BLaER1 treated with 17β-estradiol and CSF1 and Interleukin-3, amounts not matched to agents 10 nM and 100 nM (cell line): Measurements from ENCODE around the gene NEK1.

Experiments
- H3K27ac ChIP-seq, 11 experiments: shearing (Covaris generic); formaldehyde crosslinking; 2 replicates each; pipeline ENCODE4 v1.8.1; 2022
- H3K27me3 ChIP-seq, 11 experiments: shearing (Covaris generic); formaldehyde crosslinking; 2 replicates each; pipeline ENCODE4 v1.8.1; 2022
- H3K36me3 ChIP-seq, 11 experiments: shearing (Covaris generic); formaldehyde crosslinking; 2 replicates each; pipeline ENCODE4 v1.8.1; 2022
- H3K4me1 ChIP-seq, 10 experiments: shearing (Covaris generic); formaldehyde crosslinking; 2 replicates each; pipeline ENCODE4 v1.8.1; 2022
- H3K4me2 ChIP-seq, 11 experiments: shearing (Covaris generic); formaldehyde crosslinking; 2 replicates each; pipeline ENCODE4 v1.8.1; 2022
- H3K4me3 ChIP-seq, 10 experiments: shearing (Covaris generic); formaldehyde crosslinking; 2 replicates each; pipeline ENCODE4 v1.8.1; 2022
- H3K9ac ChIP-seq, 11 experiments: shearing (Covaris generic); formaldehyde crosslinking; 2 replicates each; pipeline ENCODE4 v1.8.1; 2022
- H3K9me3 ChIP-seq, 11 experiments: shearing (Covaris generic); formaldehyde crosslinking; replicated peaks in 1 of 11; 2 replicates each; pipeline ENCODE4 v1.8.1; 2022
- H4K20me1 ChIP-seq, 11 experiments: shearing (Covaris generic); formaldehyde crosslinking; 2 replicates each; pipeline ENCODE4 v1.8.1; 2022
- Cebpa-rat ChIP-seq, 11 experiments: shearing (Covaris generic); IDR thresholded peaks; 2 replicates each; pipeline ENCODE4 v1.8.1; 2022

The NEK1 gene

DNA sequence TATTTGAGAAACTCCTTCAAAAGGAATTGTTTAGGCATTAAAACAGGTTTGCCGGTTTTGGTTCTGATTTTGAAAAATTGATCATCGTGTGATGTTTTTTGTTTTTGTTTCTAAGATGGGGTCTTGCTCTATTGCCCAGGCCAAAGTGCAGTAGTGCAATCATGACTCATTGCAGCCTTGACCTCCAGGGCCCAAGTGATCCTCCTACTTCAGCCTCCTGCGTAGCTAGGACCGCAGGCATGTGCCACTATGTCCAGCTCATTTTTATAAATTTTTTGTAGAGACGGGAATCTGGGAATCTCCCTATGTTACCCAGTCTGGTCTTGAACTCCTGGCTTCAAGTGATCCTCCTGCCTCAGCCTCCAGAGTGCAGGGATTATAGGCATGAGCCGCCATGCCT is 43.0 kb upstream of the NEK1 start:
- Histone ChIP-seq H3K27ac (no peak overlapping the region), H3K4me1 (peaks cover 3 to 12% (median 7%) of the 10 kb centered on the region in 10 experiments; a peak in 15 of 20 replicates), H3K9me3 (0 out of 22 replicates have a peak, but pooled peaks cover 0 to 3% (median 0%) of the 10 kb centered on the region in 11 experiments), H3K36me3 (peaks cover 0 to 20% (median 10%) of the 10 kb centered on the region in 11 experiments; a peak in 14 of 22 replicates), H4K20me1 (peaks cover 0 to 45% (median 7%) of the 10 kb centered on the region in 11 experiments; a peak in 8 of 22 replicates), H3K9ac (no peak overlapping the region), H3K27me3 (peaks cover 0 to 20% (median 11%) of the 10 kb centered on the region in 11 experiments; a peak in 19 of 22 replicates), H3K4me3 (no peak overlapping the region), H3K4me2 (no peak overlapping the region)
- TF ChIP-seq Cebpa-rat (IDR thresholded peaks at IDR 0.05), result no peak

DNA sequence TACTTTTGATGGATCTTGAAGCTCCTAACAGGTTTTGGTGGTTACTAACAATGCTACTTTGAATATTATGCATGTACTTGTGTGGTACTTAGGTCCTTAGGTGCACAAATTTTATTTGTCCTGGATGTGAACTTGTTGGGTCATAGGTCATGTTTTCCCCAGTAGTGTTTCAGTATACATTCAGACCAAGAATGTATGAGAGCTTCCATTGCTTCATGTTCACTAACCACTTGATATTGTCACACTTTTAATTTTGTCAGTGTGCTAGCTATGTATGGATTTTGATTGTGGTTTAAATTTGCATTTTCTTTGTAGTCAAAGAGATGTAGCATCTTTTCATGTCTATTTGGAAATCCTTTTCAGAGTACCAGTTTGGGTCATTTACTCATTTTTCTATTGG is 40.2 kb upstream of the NEK1 start:
- peaks cover 0 to 38% (median 0%) of the 10 kb centered on the region in 11 experiments; a peak in 7 of 22 replicates for H4K20me1 ChIP-seq
- no peaks in the 10 kb centered on the region for H3K27me3 ChIP-seq
- no peak overlapping the region for H3K4me2 ChIP-seq
- no peak overlapping the region for H3K9ac ChIP-seq
- H3K4me3 ChIP-seq, result no peak overlapping the region
- no peaks in the 10 kb centered on the region for H3K4me1 ChIP-seq
- peaks cover 0 to 21% (median 11%) of the 10 kb centered on the region in 11 experiments; a peak in 14 of 22 replicates for H3K36me3 ChIP-seq
- no peak overlapping the region for H3K27ac ChIP-seq
- 0 out of 22 replicates have a peak, but pooled peaks cover 0 to 3% (median 0%) of the 10 kb centered on the region in 11 experiments for H3K9me3 ChIP-seq
- no peak for TF ChIP-seq Cebpa-rat (IDR thresholded peaks at IDR 0.05)

GRCh38 chr4:169650227-169650936 is 38.0 kb upstream of the NEK1 start:
- no peak overlapping the region for H3K9ac ChIP-seq
- H3K4me2 ChIP-seq, result no peak overlapping the region
- no peak for TF ChIP-seq Cebpa-rat (IDR thresholded peaks at IDR 0.05)
- H3K36me3 ChIP-seq, result peaks cover under 1 to 32% (median 10%) of the 10 kb centered on the region in 11 experiments; a peak in 16 of 22 replicates
- H3K27me3 ChIP-seq, result no peaks in the 10 kb centered on the region
- no peak overlapping the region for H3K27ac ChIP-seq
- H3K9me3 ChIP-seq, result 0 out of 22 replicates have a peak, but pooled peaks cover 0 to 2% (median 0%) of the 10 kb centered on the region in 11 experiments
- H4K20me1 ChIP-seq, result peaks cover 0 to 26% (median 0%) of the 10 kb centered on the region in 11 experiments; a peak in 4 of 22 replicates
- no peak overlapping the region for H3K4me3 ChIP-seq
- no peaks in the 10 kb centered on the region for H3K4me1 ChIP-seq

- Histone ChIP-seq H3K27me3 (no peaks in the 10 kb centered on the region), H4K20me1 (peaks cover 0 to 25% (median 0%) of the 10 kb centered on the region in 11 experiments; a peak in 3 of 22 replicates), H3K9ac (no peak overlapping the region), H3K4me1 (no peaks in the 10 kb centered on the region), H3K4me2 (no peak overlapping the region), H3K9me3 (no peaks in the 10 kb centered on the region), H3K36me3 (peaks cover 3 to 34% (median 10%) of the 10 kb centered on the region in 11 experiments; a peak in 18 of 22 replicates), H3K4me3 (no peak overlapping the region), H3K27ac (no peak overlapping the region)
- TF ChIP-seq Cebpa-rat (IDR thresholded peaks at IDR 0.05), result no peak
These were observed 37.3 kb upstream of the NEK1 start for GRCh38 chr4:169649545-169650226.

DNA sequence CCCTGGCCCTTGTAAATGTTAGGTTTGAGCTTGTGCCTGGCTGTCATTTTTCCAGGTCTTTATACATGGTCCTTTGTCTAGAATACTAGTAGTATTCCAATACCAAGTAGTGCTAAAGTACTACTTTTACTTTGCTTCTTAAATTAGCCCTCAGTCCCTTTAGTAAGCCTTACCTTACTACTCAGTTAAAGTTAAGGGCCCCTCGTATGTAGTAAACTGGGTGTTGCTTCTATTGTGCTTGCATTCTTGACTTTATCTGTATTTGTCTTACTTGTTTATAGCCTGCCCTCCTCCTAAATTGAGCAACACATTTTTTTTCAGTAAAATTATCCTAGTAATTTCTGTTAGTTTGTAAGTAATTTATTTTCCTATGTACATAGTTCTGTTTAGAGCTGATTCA is 33.2 kb upstream of the NEK1 start:
- peaks cover 0 to 13% (median 0%) of the 10 kb centered on the region in 11 experiments; a peak in 2 of 22 replicates for H4K20me1 ChIP-seq
- TF ChIP-seq Cebpa-rat (IDR thresholded peaks at IDR 0.05), result no peak
- H3K9me3 ChIP-seq, result no peaks in the 10 kb centered on the region
- H3K4me1 ChIP-seq, result no peaks in the 10 kb centered on the region
- H3K27ac ChIP-seq, result no peak overlapping the region
- H3K4me3 ChIP-seq, result no peak overlapping the region
- H3K36me3 ChIP-seq, result peaks cover 12 to 72% (median 36%) of the 10 kb centered on the region in 11 experiments; a peak in 19 of 22 replicates
- H3K4me2 ChIP-seq, result no peak overlapping the region
- no peaks in the 10 kb centered on the region for H3K27me3 ChIP-seq
- H3K9ac ChIP-seq, result no peak overlapping the region

DNA sequence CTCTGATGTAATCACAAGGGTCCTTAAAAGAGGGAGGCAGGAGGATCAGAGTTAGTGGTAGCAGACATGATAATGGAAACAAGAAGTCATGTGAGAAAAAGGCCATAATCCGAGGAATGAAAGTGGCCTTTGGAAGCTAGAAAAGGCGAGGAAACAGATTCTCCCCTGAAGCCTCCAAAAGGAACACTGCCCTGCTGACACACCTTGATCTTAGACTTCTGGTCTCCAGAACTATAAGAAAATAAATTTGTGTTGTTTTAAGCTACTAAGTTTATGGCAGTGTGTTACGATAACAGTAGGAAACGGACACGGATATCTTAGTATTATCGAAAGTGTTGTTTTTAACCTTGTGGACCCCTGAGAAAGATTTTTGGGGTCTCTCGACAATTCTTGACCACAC is 32.4 kb upstream of the NEK1 start:
- no peak for TF ChIP-seq Cebpa-rat (IDR thresholded peaks at IDR 0.05)
- H3K9me3 ChIP-seq, result no peaks in the 10 kb centered on the region
- no peak overlapping the region for H3K9ac ChIP-seq
- no peak overlapping the region for H3K4me2 ChIP-seq
- H3K27ac ChIP-seq, result no peak overlapping the region
- no peak overlapping the region for H3K4me3 ChIP-seq
- H3K4me1 ChIP-seq, result no peaks in the 10 kb centered on the region
- peaks cover 12 to 79% (median 43%) of the 10 kb centered on the region in 11 experiments; a peak in 19 of 22 replicates for H3K36me3 ChIP-seq
- H4K20me1 ChIP-seq, result peaks cover 0 to 10% (median 0%) of the 10 kb centered on the region in 11 experiments; a peak in 2 of 22 replicates
- H3K27me3 ChIP-seq, result no peaks in the 10 kb centered on the region

- H4K20me1 ChIP-seq, result peaks cover 0 to 9% (median 0%) of the 10 kb centered on the region in 11 experiments; a peak in 1 of 22 replicates
- peaks cover 27 to 94% (median 52%) of the 10 kb centered on the region in 11 experiments; a peak in 20 of 22 replicates for H3K36me3 ChIP-seq
- H3K27me3 ChIP-seq, result no peaks in the 10 kb centered on the region
- no peak overlapping the region for H3K4me2 ChIP-seq
- H3K4me1 ChIP-seq, result no peaks in the 10 kb centered on the region
- no peak overlapping the region for H3K9ac ChIP-seq
- no peak for TF ChIP-seq Cebpa-rat (IDR thresholded peaks at IDR 0.05)
- H3K4me3 ChIP-seq, result no peak overlapping the region
- no peak overlapping the region for H3K27ac ChIP-seq
- H3K9me3 ChIP-seq, result no peaks in the 10 kb centered on the region
These were observed 28.0 kb upstream of the NEK1 start for GRCh38 chr4:169640261-169640870.

DNA sequence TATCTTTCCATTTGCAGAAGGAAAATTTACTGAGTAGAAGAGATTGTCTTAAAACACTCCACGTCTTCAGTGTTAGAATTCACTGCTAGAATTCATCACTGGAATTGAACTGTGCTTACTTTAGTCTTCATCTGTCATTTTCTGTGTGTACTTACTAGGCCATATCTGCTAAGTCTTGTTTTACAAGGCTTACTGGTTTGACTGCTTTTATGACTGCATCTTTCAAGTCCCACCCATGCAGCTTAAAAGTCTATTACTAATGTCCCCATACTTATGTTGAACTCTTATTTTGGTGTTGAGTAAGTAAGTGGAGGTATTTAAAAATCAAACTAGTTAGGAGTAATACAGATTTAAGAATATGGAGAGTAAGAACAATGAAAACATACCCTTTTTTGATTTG is 22.6 kb upstream of the NEK1 start:
- Histone ChIP-seq H3K4me1 (peaks cover 0 to 7% (median 0%) of the 10 kb centered on the region in 10 experiments; a peak in 1 of 20 replicates), H3K9ac (no peak overlapping the region), H3K4me3 (no peak overlapping the region), H3K36me3 (peaks cover 15 to 63% (median 31%) of the 10 kb centered on the region in 11 experiments; a peak in 20 of 22 replicates), H3K4me2 (no peak overlapping the region), H3K27me3 (no peaks in the 10 kb centered on the region), H4K20me1 (peaks cover 0 to 36% (median 0%) of the 10 kb centered on the region in 11 experiments; a peak in 9 of 22 replicates), H3K27ac (no peak overlapping the region), H3K9me3 (peaks cover 0 to 6% (median 0%) of the 10 kb centered on the region in 11 experiments; a peak in 1 of 22 replicates)
- no peak for TF ChIP-seq Cebpa-rat (IDR thresholded peaks at IDR 0.05)
